BJ (cell line): Measurements from ENCODE around the gene CDHR3. TPM values are rescaled to one million over a fixed set of nuclear protein-coding genes. Genes with fewer than 3 reads are reported as not detected.

Experiments used
- CTCF ChIA-PET: fragments of 350-600 bp; formaldehyde crosslinking; extraction: SDS; loops from one replicate; lab custom pipeline; 2021; ENCODE audit warnings: antibody characterized with exemption, inconsistent platforms; lab: Yijun Ruan, JAX
- POLR2A ChIA-PET: fragments of 300-600 bp; sonication (Branson Sonifier 250); formaldehyde crosslinking; extraction: SDS; loops from one replicate; lab custom pipeline; 2021; ENCODE audit warnings: antibody characterized with exemption; lab: Charles Lee
- DNase-seq: peaks from one replicate; pipeline ENCODE4 v3.0.0-alpha.2; 2011; ENCODE audit warnings: low read depth
- H3K27me3 ChIP-seq: 2 replicates; pipeline ENCODE4 v1.6.0; 2011; ENCODE audit warnings: low read length; ENCODE audit not compliant: control insufficient read depth, insufficient read depth
- H3K36me3 ChIP-seq: 2 replicates; pipeline ENCODE4 v1.5.1; 2011; ENCODE audit warnings: low read length; ENCODE audit not compliant: control insufficient read depth, insufficient read depth
- H3K4me3 ChIP-seq: 2 replicates; pipeline ENCODE4 v1.5.1; 2011; ENCODE audit warnings: low read depth, mild to moderate bottlenecking, control low read depth, low read length
- polyA plus RNA-seq: library from polyadenylated mRNA; depleted of rRNA; stranded (reverse); fragments of >200 nt; gene quantifications from 2 replicates; pipeline ENCODE4 v1.2.3, GENCODE V29; 2011
- TF ChIP-seq, protein P1 (sequence below): IDR thresholded peaks from 2 replicates; pipeline ENCODE4 v1.5.1; 2011; ENCODE audit warnings: low read depth, mild to moderate bottlenecking, control low read depth, inconsistent platforms, low read length, moderate library complexity; ENCODE audit not compliant: insufficient read depth

CDHR3 gene
- polyA plus RNA-seq, 1 experiment = 2.9 TPM

DNA sequence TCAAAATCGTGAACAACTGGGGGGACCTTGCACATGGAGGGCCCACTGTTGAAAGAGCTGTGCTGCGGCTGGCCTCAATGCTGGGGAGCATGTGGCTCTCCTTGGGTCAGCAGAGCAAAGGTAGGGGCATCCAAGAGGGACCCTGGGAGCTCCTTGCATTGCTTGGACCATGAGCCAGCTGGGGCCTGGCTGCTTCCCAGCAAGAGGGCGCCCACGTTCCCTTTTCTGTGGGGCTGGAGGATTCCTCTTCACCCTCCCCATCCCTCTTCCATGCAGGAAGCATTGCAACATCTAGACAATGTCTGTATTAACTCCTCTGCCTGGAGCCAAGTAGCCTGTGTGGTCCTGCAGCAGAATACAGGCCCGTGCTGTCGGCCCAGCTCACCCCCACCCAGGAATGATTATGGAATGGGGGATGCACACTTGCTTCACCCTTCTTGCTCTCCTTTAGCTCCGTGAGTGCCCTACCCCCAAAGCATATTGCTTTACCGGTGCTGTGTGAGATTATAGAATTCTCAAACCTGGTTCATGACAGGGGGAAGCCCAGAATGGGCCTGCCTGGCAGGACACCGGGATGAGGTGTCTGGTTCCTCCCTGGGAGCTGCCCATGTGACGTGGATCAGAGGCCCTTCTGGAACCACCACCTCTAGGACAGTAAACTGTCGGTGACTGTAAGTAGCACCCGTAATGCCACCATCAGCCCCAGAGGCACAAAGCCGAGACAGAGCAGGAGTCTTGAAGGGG, 87.1 kb downstream of the CDHR3 start:
- CTCF ChIA-PET = interaction anchor here (0.8 to 3.4 kb wide), 13 partner anchors 8 to 609 kb away, joined by 3 to 33 read pairs (median 4); no protein-coding TSS in a partner anchor

DNA sequence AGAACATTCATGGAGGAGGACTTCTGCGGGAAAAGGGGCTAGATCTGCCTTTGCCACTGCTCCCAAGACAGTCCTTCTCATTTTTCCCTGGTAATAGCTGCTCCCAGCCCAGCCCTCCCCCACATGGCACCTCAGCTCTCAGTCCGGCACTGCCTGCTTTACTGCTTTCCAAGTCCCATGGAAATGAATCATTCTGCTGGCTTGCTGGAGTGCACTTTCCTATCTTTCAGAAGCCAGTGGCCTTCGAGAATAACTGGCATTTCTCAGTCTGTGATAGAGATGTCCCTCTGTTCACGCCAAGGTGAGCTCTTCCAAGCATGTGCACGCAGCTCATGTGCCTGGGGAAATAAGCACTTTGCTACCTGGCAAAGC, 87.7 kb downstream of the CDHR3 start:
- no peak for DNase-seq
- H3K36me3 ChIP-seq = no peaks in the 10 kb centered on the region
- TF ChIP-seq, protein P1, sequence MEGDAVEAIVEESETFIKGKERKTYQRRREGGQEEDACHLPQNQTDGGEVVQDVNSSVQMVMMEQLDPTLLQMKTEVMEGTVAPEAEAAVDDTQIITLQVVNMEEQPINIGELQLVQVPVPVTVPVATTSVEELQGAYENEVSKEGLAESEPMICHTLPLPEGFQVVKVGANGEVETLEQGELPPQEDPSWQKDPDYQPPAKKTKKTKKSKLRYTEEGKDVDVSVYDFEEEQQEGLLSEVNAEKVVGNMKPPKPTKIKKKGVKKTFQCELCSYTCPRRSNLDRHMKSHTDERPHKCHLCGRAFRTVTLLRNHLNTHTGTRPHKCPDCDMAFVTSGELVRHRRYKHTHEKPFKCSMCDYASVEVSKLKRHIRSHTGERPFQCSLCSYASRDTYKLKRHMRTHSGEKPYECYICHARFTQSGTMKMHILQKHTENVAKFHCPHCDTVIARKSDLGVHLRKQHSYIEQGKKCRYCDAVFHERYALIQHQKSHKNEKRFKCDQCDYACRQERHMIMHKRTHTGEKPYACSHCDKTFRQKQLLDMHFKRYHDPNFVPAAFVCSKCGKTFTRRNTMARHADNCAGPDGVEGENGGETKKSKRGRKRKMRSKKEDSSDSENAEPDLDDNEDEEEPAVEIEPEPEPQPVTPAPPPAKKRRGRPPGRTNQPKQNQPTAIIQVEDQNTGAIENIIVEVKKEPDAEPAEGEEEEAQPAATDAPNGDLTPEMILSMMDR = no peak
- POLR2A ChIA-PET = no interaction called here
- peaks cover 7% of the 10 kb centered on the region for H3K27me3 ChIP-seq
- CTCF ChIA-PET = interaction anchor here (0.9 to 3.4 kb wide), 11 partner anchors 8 to 609 kb away, joined by 3 to 33 read pairs (median 4); no protein-coding TSS in a partner anchor
- H3K4me3 ChIP-seq = no peak overlapping the region

More for the DNA sequence above, 87.1 kb downstream of the CDHR3 start:
- DNase-seq = no peak
- H3K4me3 ChIP-seq = no peak overlapping the region
- POLR2A ChIA-PET = no interaction called here
- peaks cover 9% of the 10 kb centered on the region for H3K27me3 ChIP-seq
- TF ChIP-seq, protein P1 = peak; percentile 57
- no peaks in the 10 kb centered on the region for H3K36me3 ChIP-seq

DNA sequence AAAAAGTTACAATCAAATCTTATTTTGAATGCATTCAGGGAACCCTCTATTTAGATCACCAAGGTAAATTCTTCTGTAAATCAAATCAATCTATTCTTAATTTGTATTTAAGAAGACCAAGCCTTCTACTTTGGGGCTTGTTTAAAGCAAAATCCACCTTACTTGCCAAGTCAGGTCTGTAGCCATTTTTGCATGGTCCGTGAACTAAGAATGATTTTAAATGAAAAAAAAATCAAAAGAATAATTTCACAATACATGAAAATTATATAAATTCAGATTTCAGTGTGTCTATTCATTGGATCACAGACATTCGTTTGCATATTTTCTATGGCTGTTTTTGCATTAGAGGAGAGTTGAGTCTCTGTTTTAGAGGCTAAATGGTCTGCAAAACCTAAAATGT, 89.6 kb downstream of the CDHR3 start:
- TF ChIP-seq, protein P1 = no peak
- CTCF ChIA-PET = interaction anchor here (0.7 to 3.4 kb wide), 2 partner anchors 102 to 293 kb away, joined by 3 to 33 read pairs; no protein-coding TSS in a partner anchor
- Histone ChIP-seq H3K27me3 (peaks cover 5% of the 10 kb centered on the region), H3K36me3 (no peaks in the 10 kb centered on the region), H3K4me3 (no peak overlapping the region)
- POLR2A ChIA-PET = no interaction called here
- no peak for DNase-seq

DNA sequence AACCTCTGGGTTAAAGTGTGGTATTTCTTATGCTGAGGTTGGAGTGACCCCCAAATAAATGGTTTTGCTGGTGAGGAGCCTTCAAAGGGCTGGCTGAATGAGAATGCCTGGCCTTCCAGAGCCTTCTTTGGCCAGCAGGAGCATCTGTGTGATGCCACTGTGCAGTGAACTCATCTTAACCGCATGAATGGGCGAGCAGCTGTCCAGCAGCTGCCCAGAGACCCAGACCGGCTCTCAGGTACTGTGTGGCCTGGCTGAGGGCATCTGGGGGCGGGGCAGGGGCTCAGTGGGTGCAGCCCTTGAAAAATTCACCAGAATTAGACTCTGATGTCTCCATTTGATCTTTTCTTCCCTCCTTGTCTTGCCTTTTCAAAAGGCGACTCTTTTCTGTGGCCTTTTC, 90.0 kb downstream of the CDHR3 start:
- TF ChIP-seq, protein P1 = no peak
- Histone ChIP-seq H3K36me3 (no peaks in the 10 kb centered on the region), H3K27me3 (peaks cover 5% of the 10 kb centered on the region), H3K4me3 (no peak overlapping the region)
- no peak for DNase-seq
- ChIA-PET CTCF (no interaction called here), POLR2A (no interaction called here)

DNA sequence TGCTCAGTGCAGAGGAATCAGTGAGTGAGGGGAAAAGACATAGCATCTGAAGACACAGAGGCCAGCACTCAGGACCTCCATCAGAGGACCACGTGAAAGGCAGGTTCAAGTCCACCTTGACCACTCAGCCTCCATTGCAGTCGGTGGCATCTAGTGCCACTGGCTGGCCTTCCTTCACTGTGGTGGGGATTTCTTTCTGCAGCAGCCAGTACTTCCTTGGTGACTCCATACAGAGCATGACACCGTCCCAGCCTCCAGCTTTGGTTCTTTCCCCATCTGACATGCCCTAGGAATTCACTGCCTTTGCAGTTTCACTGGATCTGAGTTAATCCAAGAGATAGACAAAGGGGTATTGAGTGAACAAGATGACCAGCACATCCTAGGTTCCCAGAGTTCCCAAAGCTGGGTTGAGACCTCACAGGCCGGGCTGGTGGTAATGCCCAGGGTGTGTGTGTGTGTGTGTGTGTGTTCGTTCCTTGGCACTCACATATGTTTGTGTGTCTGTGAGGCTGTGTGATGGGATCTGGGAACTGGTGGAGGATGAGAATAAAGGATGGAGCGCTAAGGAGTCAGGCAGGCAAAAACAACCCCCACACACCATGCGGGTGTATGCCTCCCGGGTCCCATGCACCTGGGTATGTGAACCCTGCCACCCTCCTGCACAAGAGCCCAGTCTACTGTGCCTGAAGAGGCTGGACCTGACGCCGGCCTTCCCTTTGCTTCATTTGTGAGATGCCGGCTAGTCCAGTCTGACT, 91.3 kb downstream of the CDHR3 start:
- POLR2A ChIA-PET = no interaction called here
- CTCF ChIA-PET = interaction anchor here (9.2 kb wide), 1 partner anchor 99 kb away, joined by 184 read pairs; no protein-coding TSS in a partner anchor
- H3K4me3 ChIP-seq = no peak overlapping the region
- TF ChIP-seq, protein P1 = no peak
- no peaks in the 10 kb centered on the region for H3K36me3 ChIP-seq
- peaks cover 5% of the 10 kb centered on the region for H3K27me3 ChIP-seq
- DNase-seq = no peak
